Measurements from ENCODE around the gene NQO1. TPM values are rescaled to one million over a fixed set of nuclear protein-coding genes. Genes with fewer than 3 reads are reported as not detected.

The NQO1 gene
- total and polyA plus RNA-seq, 9 of the 15 experiments (the other 6 are each of a cell fraction or from before 2014, with no cell fraction given), result 96.7 to 198 (median 122) TPM

- TF ChIP-seq MGA (IDR thresholded peaks at IDR 0.05) (peak; percentile 43; the same call in 1 of the 2 replicates), EGR1 (conservative IDR thresholded peaks at IDR 0.05) (peak; percentile 65), ZNF785 (CRISPR knock-in tag; IDR thresholded peaks at IDR 0.05) (no peak), RREB1 (CRISPR knock-in tag; IDR thresholded peaks at IDR 0.05) (no peak), ZKSCAN1 (IDR thresholded peaks at IDR 0.05; ENCODE audit: low read depth, low read length) (peak; percentile 70; the same call in 1 of the 2 replicates), TFAP4 (CRISPR knock-in tag; IDR thresholded peaks at IDR 0.05; ENCODE audit: borderline replicate concordance) (peak; percentile 77; the same call in 1 of the 2 replicates), FIP1L1 (IDR thresholded peaks at IDR 0.05; ENCODE audit: low read depth, low read length, poor library complexity, severe bottlenecking) (peak; percentile 80)
These were observed 28.3 kb upstream of the NQO1 start, which contains the start of gene NOB1 (continued) for GRCh38 chr16:69754469-69755310.

All from K562 (cell line).